Lower lobe of right lung (tissue), 2 donors: ENCODE results near the gene SEPTIN8. TPM values are rescaled to one million over a fixed set of nuclear protein-coding genes. Genes with fewer than 3 reads are reported as not detected.
A peak's percentile ranks its signal among the peaks of the same experiment; 100 is the strongest.

ENCODE experiments used
- ATAC-seq, 2 donors: fragments of 200-7000 bp; cut with Tn5 transposase; one replicate each; pipeline ENCODE4 v1.9.1; 2020 to 2022; ENCODE audit warnings: mild to moderate bottlenecking in 2 of 2, moderate library complexity in 2 of 2
- DNase-seq: peaks from one replicate; pipeline ENCODE4 v3.0.0-alpha.2; 2020
- H3K27ac ChIP-seq: fragments of 200-600 bp; one replicate; pipeline ENCODE4 v1.8.0; 2022
- H3K27me3 ChIP-seq: fragments of 200-600 bp; one replicate; pipeline ENCODE4 v1.8.0; 2022; ENCODE audit warnings: low read depth
- H3K36me3 ChIP-seq: fragments of 200-600 bp; one replicate; pipeline ENCODE4 v1.8.0; 2022; ENCODE audit warnings: mild to moderate bottlenecking
- H3K4me1 ChIP-seq: fragments of 200-600 bp; one replicate; pipeline ENCODE4 v1.8.0; 2022
- H3K4me3 ChIP-seq: fragments of 200-600 bp; one replicate; pipeline ENCODE4 v1.8.0; 2022; ENCODE audit warnings: mild to moderate bottlenecking
- H3K9me3 ChIP-seq: fragments of 200-600 bp; one replicate; pipeline ENCODE4 v1.8.0; 2022
- intact Hi-C: fragments of 100-400 bp; cut with DNase I; formaldehyde crosslinking; loops from one replicate; pipeline ENCODE4 v1.11.0; 2022
- total RNA-seq: library from RNA; stranded (reverse); fragmentation: NEBNext Ultra II Directional; extraction: Animal tissue kit (Norgen Biotek cat#: 25700); gene quantifications from one replicate; pipeline ENCODE4 v1.2.1, GENCODE V29; 2021
- TF ChIP-seq, protein P1 (sequence below): fragments of 200-600 bp; IDR thresholded peaks from one replicate; pipeline ENCODE4 v1.8.0; 2022; ENCODE audit warnings: antibody characterized with exemption, mild to moderate bottlenecking
- donor health status: DM: no; HTN: yes; CAD: no; lungs with severe emphysema.

SEPTIN8 gene
- total RNA-seq, 1 donor from 2014 or later, result 32.8 TPM

- Histone ChIP-seq H3K27me3 (no peaks in the 10 kb centered on the region), H3K27ac (no peak overlapping the region), H3K36me3 (peaks cover 49% of the 10 kb centered on the region), H3K9me3 (no peaks in the 10 kb centered on the region), H3K4me3 (no peak overlapping the region), H3K4me1 (no peaks in the 10 kb centered on the region)
- intact Hi-C loops, result no loop called here
- ATAC-seq (no peak), DNase-seq (no peak)
- TF ChIP-seq, protein P1, sequence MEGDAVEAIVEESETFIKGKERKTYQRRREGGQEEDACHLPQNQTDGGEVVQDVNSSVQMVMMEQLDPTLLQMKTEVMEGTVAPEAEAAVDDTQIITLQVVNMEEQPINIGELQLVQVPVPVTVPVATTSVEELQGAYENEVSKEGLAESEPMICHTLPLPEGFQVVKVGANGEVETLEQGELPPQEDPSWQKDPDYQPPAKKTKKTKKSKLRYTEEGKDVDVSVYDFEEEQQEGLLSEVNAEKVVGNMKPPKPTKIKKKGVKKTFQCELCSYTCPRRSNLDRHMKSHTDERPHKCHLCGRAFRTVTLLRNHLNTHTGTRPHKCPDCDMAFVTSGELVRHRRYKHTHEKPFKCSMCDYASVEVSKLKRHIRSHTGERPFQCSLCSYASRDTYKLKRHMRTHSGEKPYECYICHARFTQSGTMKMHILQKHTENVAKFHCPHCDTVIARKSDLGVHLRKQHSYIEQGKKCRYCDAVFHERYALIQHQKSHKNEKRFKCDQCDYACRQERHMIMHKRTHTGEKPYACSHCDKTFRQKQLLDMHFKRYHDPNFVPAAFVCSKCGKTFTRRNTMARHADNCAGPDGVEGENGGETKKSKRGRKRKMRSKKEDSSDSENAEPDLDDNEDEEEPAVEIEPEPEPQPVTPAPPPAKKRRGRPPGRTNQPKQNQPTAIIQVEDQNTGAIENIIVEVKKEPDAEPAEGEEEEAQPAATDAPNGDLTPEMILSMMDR, result no peak
These were observed 20.5 kb downstream of the SEPTIN8 start for GRCh38 chr5:132756542-132756941.

GRCh38 chr5:132754947-132755346, 22.1 kb downstream of the SEPTIN8 start:
- H3K4me1 ChIP-seq, result no peaks in the 10 kb centered on the region
- H3K4me3 ChIP-seq, result no peak overlapping the region
- TF ChIP-seq, protein P1, result peak; percentile 11
- DNase-seq (no peak), ATAC-seq (no peak)
- no peaks in the 10 kb centered on the region for H3K27me3 ChIP-seq
- H3K36me3 ChIP-seq, result peaks cover 36% of the 10 kb centered on the region
- intact Hi-C loops, result no loop called here
- H3K9me3 ChIP-seq, result no peaks in the 10 kb centered on the region
- H3K27ac ChIP-seq, result no peak overlapping the region

- no peak overlapping the region for H3K27ac ChIP-seq
- DNase-seq (no peak), ATAC-seq (no peak)
- H3K9me3 ChIP-seq, result no peaks in the 10 kb centered on the region
- intact Hi-C loops, result no loop called here
- peaks cover 27% of the 10 kb centered on the region for H3K36me3 ChIP-seq
- TF ChIP-seq, protein P1, result no peak
- no peaks in the 10 kb centered on the region for H3K27me3 ChIP-seq
- no peaks in the 10 kb centered on the region for H3K4me1 ChIP-seq
- H3K4me3 ChIP-seq, result no peak overlapping the region
These were observed 22.9 kb downstream of the SEPTIN8 start for GRCh38 chr5:132754111-132754510.

DNA sequence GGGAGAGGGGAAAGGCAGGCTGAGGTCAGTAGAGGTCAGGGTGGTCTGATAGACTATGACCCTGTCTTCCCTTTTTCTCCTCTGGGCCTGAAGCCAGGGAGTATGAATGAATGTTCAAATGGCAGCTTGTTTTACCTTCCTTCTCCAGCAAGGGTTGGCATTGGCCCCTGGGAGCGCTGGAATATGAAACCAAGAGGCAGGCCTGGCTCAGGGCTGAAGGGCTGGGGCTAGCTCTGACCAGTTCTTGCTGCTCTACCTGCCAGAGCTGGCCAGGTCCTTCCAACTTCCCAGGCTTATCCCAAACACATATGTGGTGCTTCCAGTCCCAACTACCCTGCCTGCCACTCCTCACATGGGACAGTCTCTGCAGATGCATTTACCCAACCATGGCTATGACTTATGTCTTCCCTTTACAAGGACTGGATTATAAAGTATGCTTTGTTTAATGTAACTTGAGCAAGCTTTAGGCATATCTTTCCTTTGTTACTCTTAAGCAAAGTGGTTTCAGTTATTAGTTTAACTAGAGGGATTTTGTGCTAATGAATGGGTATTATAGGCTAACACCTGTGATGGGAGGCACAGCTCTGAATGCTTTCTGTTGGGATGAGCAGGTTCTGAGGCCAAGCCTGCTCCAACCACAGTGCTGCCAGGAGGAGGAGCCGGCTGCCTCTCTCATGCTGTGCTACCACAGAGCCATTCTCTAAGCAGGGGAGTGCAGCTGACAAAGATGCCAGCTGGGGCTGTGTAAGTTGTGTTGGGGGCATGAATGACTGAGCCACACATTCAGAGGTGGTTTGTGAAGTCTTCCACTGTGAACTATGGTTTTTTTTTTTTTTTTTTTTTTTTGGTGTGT, 23.7 kb downstream of the SEPTIN8 start:
- TF ChIP-seq, protein P1, result no peak
- no peaks in the 10 kb centered on the region for H3K9me3 ChIP-seq
- intact Hi-C loops, result no loop called here
- ATAC-seq (peak in 1 of 2 donors; percentile 23), DNase-seq (no peak)
- no peak overlapping the region for H3K27ac ChIP-seq
- H3K36me3 ChIP-seq, result peaks cover 20% of the 10 kb centered on the region
- H3K4me3 ChIP-seq, result no peak overlapping the region
- H3K4me1 ChIP-seq, result no peaks in the 10 kb centered on the region
- H3K27me3 ChIP-seq, result no peaks in the 10 kb centered on the region

DNA sequence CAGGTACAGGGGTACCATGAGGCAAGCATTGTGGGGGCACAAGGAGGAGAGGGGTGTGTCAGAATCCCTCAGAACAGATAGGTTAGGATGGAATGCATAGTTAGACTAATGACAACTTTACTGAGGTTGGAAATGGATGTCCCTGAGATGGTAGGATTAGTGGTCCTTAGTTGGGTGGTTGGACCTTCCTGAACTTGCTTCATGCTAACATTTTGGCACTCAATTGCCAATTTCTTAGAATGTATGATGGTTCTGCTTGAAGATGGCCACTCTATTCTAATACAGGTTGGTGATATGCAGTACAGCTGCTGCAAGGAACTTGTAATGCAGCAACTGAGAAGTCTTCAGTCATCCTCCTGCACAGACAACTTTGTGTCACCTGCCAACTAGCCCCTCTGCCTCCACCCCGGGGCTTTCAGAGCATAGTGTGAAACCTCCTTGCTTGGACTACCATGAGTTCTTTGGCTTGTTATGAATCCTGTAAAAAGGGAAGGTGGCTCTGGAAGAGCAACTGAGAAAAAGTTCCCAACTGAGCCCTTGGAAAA, 24.4 kb downstream of the SEPTIN8 start:
- H3K27me3 ChIP-seq, result peaks cover 2% of the 10 kb centered on the region
- intact Hi-C loops, result no loop called here
- no peak overlapping the region for H3K27ac ChIP-seq
- peaks cover under 1% of the 10 kb centered on the region for H3K4me1 ChIP-seq
- DNase-seq, result no peak
- peaks cover 13% of the 10 kb centered on the region for H3K36me3 ChIP-seq
- H3K4me3 ChIP-seq, result no peak overlapping the region
- TF ChIP-seq, protein P1, result no peak
- H3K9me3 ChIP-seq, result no peaks in the 10 kb centered on the region
- ATAC-seq, result no peak
